Muscle of leg (tissue), 16 donors: ENCODE results near the gene ZPBP. TPM values are rescaled to one million over a fixed set of nuclear protein-coding genes. Genes with fewer than 3 reads are reported as not detected.

Experiments
- DNase-seq: peaks from one replicate; pipeline ENCODE4 v3.0.0; 2013
- H3K27ac ChIP-seq: one replicate; pipeline ENCODE4 v1.5.1; 2013; ENCODE audit warnings: mild to moderate bottlenecking, low read length, control low read depth
- H3K27me3 ChIP-seq: one replicate; pipeline ENCODE4 v1.6.1; 2013; ENCODE audit warnings: low read length; ENCODE audit not compliant: control insufficient read depth, insufficient read depth
- H3K36me3 ChIP-seq: one replicate; pipeline ENCODE4 v1.6.1; 2013; ENCODE audit warnings: low read length; ENCODE audit not compliant: control insufficient read depth, insufficient read depth
- H3K4me1 ChIP-seq: one replicate; pipeline ENCODE4 v1.6.1; 2013; ENCODE audit warnings: low read length; ENCODE audit not compliant: control insufficient read depth, insufficient read depth
- H3K4me3 ChIP-seq: one replicate; pipeline ENCODE4 v1.5.1; 2013; ENCODE audit warnings: low read length, control low read depth
- H3K9me3 ChIP-seq: replicated peaks from 2 replicates; pipeline ENCODE4 v1.6.1; 2013; ENCODE audit warnings: low read depth, low read length; ENCODE audit not compliant: control insufficient read depth
- WGBS: methylation state at CpG from one replicate; pipeline ENCODE4 v1.1.5; 2013; ENCODE audit warnings: missing lambda C conversion rate; ENCODE audit not compliant: insufficient coverage; 5-methylcytosine and 5-hydroxymethylcytosine counted together
- long read RNA-seq, 11 donors: transcript quantifications; one replicate each; lab custom pipeline, GENCODE V29; 2026
- polyA plus RNA-seq, 8 donors: library from polyadenylated mRNA; unstranded; fragments of 120-200 nt; gene quantifications; one replicate each; pipeline versions ENCODE4 v1.2.1 to v1.2.3, GENCODE V29; 2013; ENCODE audit warnings: inconsistent platforms in 1 of 8, low replicate concordance in 1 of 8; ENCODE audit not compliant: insufficient read length in 8 of 8, insufficient read depth in 1 of 8
- total RNA-seq: library from RNA; stranded (reverse); fragments of 120-200 nt; gene quantifications from one replicate; pipeline ENCODE4 v1.2.4, GENCODE V29; 2013

The ZPBP gene, protein sequence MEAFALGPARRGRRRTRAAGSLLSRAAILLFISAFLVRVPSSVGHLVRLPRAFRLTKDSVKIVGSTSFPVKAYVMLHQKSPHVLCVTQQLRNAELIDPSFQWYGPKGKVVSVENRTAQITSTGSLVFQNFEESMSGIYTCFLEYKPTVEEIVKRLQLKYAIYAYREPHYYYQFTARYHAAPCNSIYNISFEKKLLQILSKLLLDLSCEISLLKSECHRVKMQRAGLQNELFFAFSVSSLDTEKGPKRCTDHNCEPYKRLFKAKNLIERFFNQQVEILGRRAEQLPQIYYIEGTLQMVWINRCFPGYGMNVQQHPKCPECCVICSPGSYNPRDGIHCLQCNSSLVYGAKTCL
- total RNA-seq, result not detected
- not detected for polyA plus RNA-seq
- long read RNA-seq, donor 1, result 0 reads
- long read RNA-seq, donor 2, result 0 reads
- long read RNA-seq, donor 3, result 0 reads
- long read RNA-seq, donor 4, result 0 reads
- long read RNA-seq, donor 5, result 0 reads
- long read RNA-seq, donor 6, result 0 reads
- long read RNA-seq, donor 7, result 0 reads
- long read RNA-seq, donor 8, partial matches to known transcripts, result 5 of 5 reads
- long read RNA-seq, donor 8, other reads (novel, unspliced or antisense), result 0 of 5 reads
- long read RNA-seq, donor 9, result 0 reads
- long read RNA-seq, donor 10, result 0 reads
- long read RNA-seq, donor 11, result 0 reads

DNA sequence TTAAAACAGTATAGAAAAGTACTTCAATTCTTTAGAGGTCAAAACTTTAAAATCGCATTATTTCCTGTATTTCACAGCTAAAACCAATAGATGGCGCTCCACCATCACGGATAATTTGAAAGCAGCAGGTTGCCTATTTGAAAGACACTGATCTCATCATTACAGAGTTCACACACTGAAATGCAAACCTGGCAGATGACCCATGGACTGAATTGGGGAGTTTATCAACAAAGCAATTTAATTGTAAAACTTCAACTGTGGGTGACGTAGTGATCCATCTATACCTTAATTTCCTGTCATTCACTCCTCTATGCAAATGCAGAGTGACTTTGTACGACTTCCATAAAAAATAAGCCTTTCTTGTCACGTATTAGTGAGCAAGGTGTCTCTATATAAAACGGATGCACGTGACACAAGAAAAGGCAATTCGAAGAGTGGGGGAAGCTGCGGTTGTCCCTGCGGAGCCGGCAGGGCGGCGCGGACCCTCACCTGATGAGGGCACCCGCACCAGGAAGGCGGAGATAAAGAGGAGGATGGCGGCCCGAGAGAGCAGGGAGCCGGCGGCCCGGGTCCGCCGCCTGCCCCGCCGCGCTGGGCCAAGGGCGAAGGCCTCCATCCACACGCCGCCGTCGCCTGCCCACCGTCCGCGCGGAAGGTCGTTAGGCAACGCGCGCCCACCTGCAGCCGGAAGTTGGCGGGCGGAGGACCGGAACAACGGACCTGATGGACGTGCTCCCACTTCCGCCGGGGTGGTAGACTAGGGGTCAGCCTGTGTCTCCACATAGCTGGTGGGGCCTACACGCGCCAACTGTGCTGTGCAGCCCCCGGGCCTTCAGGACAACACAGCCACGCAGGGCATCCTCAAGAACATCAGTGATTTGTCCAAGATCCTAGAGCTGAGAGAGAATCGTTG is at the start of gene ZPBP:
TSS of gene ZPBP (minus strand) at position 668 of the 913 bp plus-strand sequence. CDS start at position 616, 52 bp downstream.
- H3K4me1 ChIP-seq, result no peaks in the 10 kb centered on the region
- H3K4me3 ChIP-seq, result peak within 1 kb of the TSS; percentile 24
- WGBS, result 12% methylated on average over 45 of the region's 53 CpGs
- no peak within 1 kb of the TSS for H3K27ac ChIP-seq
- no peaks in the 10 kb centered on the region for H3K27me3 ChIP-seq
- H3K9me3 ChIP-seq, result no peaks in the 10 kb centered on the region
- DNase-seq, result peak; percentile 39
- H3K36me3 ChIP-seq, result no peaks in the 10 kb centered on the region

DNA sequence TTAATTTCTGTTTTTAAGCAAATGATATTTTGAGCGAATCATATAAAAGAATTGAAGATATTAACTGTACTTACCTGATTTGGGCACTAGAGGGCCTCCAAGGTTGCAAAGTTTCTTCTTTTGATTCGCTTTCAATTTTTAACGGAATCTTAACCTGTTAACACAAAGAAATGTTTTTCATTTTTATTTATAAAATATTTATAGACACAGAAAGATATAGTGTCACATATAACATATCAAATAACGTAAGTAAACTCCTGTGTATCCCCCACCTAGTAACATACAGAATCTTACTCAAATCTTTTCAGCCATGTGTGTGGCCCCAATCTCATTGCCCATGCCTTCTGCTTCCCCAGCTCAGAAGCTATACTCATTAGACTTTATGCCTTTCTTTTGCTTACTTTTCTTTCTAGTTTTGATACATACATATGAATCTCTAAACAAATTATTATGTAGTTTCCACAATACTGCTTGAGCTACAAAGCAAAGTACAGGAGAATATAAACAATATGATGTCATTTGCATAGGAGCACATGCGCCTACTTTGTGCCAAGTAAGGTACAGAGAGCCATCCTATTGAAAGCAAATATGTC is 49.5 kb upstream of the ZPBP start:
- no peak overlapping the region for H3K4me3 ChIP-seq
- peak; percentile 37 for DNase-seq
- peaks cover 4% of the 10 kb centered on the region for H3K27me3 ChIP-seq
- no peaks in the 10 kb centered on the region for H3K4me1 ChIP-seq
- 0% methylated on average over 1 of the region's 5 CpGs for WGBS
- no peaks in the 10 kb centered on the region for H3K36me3 ChIP-seq
- H3K27ac ChIP-seq, result no peak overlapping the region
- H3K9me3 ChIP-seq, result no peaks in the 10 kb centered on the region

DNA sequence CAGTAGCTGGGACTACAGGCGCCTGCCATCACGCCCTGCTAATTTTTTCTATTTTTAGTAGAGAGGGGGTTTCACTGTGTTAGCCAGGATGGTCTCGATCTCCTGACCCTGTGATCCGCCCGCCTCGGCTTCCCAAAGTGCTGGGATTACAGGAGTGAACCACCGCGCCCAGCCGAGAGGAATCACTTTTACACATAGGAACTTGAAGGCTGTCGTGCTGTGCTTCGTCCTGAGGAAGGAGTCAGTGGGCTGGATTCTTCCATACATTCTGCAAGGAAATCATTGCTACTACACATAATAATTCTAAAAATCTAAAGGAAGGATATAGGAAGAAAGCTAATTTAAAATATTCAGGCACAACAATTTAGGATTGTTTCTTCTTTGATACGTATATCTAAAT is 48.8 kb upstream of the ZPBP start:
- no peaks in the 10 kb centered on the region for H3K4me1 ChIP-seq
- peaks cover 4% of the 10 kb centered on the region for H3K27me3 ChIP-seq
- no peak for DNase-seq
- H3K9me3 ChIP-seq, result no peaks in the 10 kb centered on the region
- no peak overlapping the region for H3K4me3 ChIP-seq
- no peaks in the 10 kb centered on the region for H3K36me3 ChIP-seq
- 76% methylated on average over 6 of the region's 12 CpGs for WGBS
- no peak overlapping the region for H3K27ac ChIP-seq

DNA sequence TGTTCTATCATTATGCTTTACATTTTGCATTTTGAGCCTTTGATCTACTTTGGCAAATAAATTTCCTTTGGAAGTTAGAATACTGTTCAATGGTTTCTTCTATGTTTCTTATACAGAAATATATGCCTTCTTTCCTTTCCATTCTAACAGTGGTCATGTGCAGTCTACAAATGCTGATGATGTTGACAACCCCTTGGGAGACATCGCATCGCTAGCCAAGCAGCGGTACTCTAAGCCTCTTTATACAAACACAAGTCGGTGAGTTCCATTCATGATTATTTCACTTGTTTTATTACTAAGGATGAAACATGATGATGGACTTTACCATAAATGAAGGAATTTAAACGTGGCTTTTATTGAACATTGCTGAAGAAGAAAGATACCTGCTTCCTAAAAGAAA is 48.1 kb upstream of the ZPBP start:
- H3K36me3 ChIP-seq, result no peaks in the 10 kb centered on the region
- no peaks in the 10 kb centered on the region for H3K4me1 ChIP-seq
- no peak overlapping the region for H3K4me3 ChIP-seq
- H3K27me3 ChIP-seq, result peaks cover 3% of the 10 kb centered on the region
- H3K27ac ChIP-seq, result no peak overlapping the region
- WGBS, result no CpG with 5 or more reads among the region's 5 CpGs
- H3K9me3 ChIP-seq, result no peaks in the 10 kb centered on the region
- no peak for DNase-seq

DNA sequence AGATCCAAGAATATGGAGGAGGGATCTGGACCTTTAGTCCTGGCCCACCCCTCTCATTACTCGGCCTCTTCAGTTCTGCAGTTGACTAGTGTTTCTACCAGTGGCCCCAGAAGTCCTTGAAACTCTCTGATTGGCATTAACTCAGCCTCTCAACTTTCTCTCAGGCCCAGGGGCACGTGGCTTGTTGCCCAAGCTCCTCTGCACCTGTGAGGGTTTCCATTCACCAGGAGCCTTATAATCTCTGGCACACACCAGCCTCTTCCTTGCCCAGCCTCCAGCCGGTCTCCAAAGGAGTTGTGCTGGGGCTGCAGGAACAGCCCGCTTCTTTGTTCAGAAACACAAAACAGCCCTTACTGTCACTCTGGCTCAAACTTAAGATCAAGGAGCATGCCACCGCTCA is 47.6 kb upstream of the ZPBP start:
- 38% methylated on average over 2 of the region's 5 CpGs for WGBS

DNA sequence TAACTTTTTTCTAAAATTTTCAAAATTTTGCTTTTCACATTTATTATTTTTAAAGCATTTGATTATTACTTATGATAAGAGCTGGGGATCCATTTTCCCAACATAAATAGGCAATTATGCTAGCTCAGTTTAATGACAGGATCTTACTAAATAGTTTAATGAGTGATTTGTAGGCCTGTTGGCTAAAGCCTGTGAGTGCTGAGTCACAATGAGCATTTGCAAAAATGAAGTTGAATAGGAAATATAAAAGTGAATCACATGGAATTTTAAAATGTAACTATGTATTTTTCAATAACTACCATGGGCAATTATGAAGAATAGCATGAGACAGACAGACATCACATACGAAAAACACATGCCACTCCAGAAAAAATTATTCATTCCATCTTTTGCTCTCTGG is 45.1 kb upstream of the ZPBP start:
- Histone ChIP-seq H3K4me3 (no peak overlapping the region), H3K36me3 (no peaks in the 10 kb centered on the region), H3K4me1 (no peaks in the 10 kb centered on the region), H3K27ac (no peak overlapping the region), H3K27me3 (peaks cover 3% of the 10 kb centered on the region), H3K9me3 (no peaks in the 10 kb centered on the region)
- no CpG with 5 or more reads among the region's 1 CpG for WGBS
- DNase-seq, result no peak

More for the DNA sequence above, 47.6 kb upstream of the ZPBP start:
- Histone ChIP-seq H3K4me3 (no peak overlapping the region), H3K9me3 (no peaks in the 10 kb centered on the region), H3K36me3 (no peaks in the 10 kb centered on the region), H3K4me1 (no peaks in the 10 kb centered on the region), H3K27ac (no peak overlapping the region), H3K27me3 (peaks cover 3% of the 10 kb centered on the region)
- DNase-seq, result no peak

DNA sequence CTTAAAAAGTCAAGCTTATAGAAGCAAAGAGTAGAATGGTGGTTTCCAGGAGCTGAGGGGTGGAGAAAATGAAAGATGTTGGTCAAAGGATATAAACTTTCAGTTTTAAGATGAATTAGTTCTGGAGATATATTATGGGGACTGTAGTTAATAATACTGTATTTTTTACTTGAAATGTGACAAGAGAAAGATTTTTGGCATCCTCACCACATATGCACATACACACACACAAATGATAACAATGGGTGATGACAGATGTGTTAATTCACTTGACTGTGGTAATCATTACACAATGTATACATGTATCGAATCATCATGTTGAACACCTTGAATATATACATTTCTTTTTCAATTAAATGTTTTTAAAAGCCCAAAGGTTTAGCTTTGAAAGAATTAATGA is 32.7 kb upstream of the ZPBP start:
- WGBS, result no CpG with 5 or more reads among the region's 1 CpG
- no peak overlapping the region for H3K4me3 ChIP-seq
- no peaks in the 10 kb centered on the region for H3K27me3 ChIP-seq
- DNase-seq, result no peak
- no peak overlapping the region for H3K27ac ChIP-seq
- H3K9me3 ChIP-seq, result no peaks in the 10 kb centered on the region
- H3K36me3 ChIP-seq, result no peaks in the 10 kb centered on the region
- H3K4me1 ChIP-seq, result no peaks in the 10 kb centered on the region

DNA sequence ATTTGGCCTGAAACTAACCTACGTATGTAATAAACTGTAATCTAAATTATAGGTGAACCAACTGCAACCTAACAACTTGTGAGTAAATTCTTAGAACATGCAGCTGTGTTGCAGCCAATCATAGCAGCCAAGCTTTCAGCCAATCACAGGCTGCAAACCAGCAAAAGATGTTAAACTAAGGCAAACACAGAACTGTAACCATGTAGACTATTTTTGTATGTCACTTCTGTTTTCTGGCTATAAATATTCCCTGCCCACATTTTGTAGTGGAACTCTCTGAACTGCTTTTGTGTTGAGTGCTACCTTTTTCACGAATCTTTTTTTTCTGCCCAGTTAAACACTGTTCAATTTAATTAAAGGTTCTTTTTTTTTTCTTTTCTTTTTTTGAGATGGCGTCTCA is 28.2 kb upstream of the ZPBP start:
- peak; percentile 21 for DNase-seq
- no CpG with 5 or more reads among the region's 3 CpGs for WGBS
- Histone ChIP-seq H3K4me1 (no peaks in the 10 kb centered on the region), H3K27ac (no peak overlapping the region), H3K9me3 (no peaks in the 10 kb centered on the region), H3K36me3 (no peaks in the 10 kb centered on the region), H3K27me3 (no peaks in the 10 kb centered on the region), H3K4me3 (no peak overlapping the region)

DNA sequence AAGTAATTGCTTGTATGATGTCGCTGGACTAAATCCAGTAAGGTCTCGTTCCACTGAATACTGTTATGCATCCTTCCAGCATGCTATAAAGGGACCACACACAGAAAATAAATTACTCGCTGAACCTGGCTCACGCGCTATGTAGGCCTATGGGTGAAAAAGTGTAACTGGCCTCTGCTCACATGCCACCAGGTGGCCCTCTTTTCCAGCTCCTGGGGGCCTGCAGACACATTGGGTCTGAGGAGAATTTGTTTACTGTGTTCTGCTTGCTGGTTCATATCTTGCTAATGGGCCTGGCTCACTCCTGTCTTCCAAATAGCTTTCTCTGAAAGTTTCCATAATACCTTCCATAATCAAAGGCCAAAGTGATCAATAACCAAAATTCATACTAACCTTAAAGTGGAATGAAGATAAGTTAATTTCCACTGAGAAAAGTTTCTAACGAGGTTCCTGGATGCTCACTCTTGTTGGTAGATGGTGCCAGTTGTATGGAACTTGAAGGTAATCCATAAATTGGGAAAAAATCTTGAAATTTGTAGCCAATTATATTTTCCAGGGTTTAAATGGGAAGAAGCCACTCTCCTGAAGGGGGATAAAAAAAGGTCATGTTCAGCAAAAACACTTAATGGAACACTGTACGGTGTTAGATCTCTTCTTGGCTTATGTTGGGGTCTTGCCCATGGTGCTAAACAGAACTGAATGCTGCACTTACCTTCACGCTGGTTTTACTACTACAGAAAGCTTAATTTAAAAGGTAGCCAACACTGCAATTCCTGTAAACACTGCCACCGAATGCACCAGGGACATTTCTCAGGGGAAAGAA is 27.0 kb upstream of the ZPBP start:
- Histone ChIP-seq H3K27ac (no peak overlapping the region), H3K36me3 (no peaks in the 10 kb centered on the region), H3K27me3 (no peaks in the 10 kb centered on the region), H3K9me3 (no peaks in the 10 kb centered on the region), H3K4me3 (no peak overlapping the region), H3K4me1 (no peaks in the 10 kb centered on the region)
- WGBS, result 80% methylated on average over 1 of the region's 9 CpGs
- DNase-seq, result no peak
